ENCODE data around the gene ZNF229. TPM values are rescaled to one million over a fixed set of nuclear protein-coding genes. Genes with fewer than 3 reads are reported as not detected.

ZNF229 gene
- total RNA-seq, 4 donors from 2014 or later = 13.3 to 22.9 (median 17.8) TPM

DNA sequence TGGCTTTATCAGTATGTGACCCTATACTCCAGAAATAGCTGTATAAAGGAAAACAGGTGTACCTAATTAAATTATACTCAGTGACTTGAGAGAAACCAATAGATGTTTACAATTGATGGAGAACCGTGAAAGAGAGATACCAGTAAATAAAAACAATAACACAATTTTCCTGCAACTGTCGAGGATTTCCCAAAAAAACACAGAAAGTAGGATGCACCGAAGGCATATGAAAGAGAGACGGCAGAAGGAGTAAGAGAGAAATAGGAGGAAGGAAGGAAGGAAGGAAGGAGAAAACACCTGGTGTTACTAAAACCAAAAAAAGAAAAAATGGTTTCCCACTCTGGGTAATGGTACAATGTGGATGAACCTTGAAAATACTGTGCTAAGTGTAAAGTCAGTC, 6.8 kb upstream of the ZNF229 start:
- intact Hi-C loops (cut with DNase I) = no loop called here
- Histone ChIP-seq H3K36me3 (no peaks in the 10 kb centered on the region), H3K4me1 (no peaks in the 10 kb centered on the region), H3K9me3 (no peaks in the 10 kb centered on the region), H3K27ac (no peak overlapping the region), H3K4me3 (replicated peaks in 1 of 3) (no peak overlapping the region), H3K27me3 (no peaks in the 10 kb centered on the region)
- 73 to 84% methylated on average over 4 of the region's 4 CpGs for WGBS, 2 donors
- no peak for DNase-seq
- no peak for TF ChIP-seq POLR2A (IDR thresholded peaks at IDR 0.05)
- TF ChIP-seq, protein P1, sequence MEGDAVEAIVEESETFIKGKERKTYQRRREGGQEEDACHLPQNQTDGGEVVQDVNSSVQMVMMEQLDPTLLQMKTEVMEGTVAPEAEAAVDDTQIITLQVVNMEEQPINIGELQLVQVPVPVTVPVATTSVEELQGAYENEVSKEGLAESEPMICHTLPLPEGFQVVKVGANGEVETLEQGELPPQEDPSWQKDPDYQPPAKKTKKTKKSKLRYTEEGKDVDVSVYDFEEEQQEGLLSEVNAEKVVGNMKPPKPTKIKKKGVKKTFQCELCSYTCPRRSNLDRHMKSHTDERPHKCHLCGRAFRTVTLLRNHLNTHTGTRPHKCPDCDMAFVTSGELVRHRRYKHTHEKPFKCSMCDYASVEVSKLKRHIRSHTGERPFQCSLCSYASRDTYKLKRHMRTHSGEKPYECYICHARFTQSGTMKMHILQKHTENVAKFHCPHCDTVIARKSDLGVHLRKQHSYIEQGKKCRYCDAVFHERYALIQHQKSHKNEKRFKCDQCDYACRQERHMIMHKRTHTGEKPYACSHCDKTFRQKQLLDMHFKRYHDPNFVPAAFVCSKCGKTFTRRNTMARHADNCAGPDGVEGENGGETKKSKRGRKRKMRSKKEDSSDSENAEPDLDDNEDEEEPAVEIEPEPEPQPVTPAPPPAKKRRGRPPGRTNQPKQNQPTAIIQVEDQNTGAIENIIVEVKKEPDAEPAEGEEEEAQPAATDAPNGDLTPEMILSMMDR (IDR thresholded peaks at IDR 0.05) = no peak

DNA sequence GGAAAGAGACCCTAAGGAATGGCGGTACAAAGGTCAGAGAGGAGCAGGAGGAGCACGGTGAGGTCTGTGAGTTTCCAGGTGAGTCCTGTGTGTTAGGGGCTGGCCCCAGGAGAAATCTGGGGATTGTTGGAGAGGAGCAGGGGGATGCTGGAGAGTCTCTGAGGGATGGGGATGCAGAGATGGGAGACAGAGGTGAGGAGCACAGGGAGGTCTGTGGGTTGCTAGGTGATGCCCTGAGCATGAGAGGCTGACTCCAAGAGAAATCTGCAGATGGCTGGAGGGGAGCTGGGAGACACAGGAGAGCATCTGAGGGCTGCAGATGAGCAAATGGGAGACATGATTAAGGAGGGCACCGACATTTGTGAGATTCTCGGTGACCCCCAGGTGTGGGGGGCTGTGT, 4.1 kb upstream of the ZNF229 start:
- H3K9me3 ChIP-seq = no peaks in the 10 kb centered on the region
- H3K4me3 ChIP-seq (replicated peaks in 1 of 3) = no peak overlapping the region
- H3K27ac ChIP-seq = no peak overlapping the region
- H3K27me3 ChIP-seq = no peaks in the 10 kb centered on the region
- WGBS, 2 donors = 84 to 92% methylated on average over 4 of the region's 4 CpGs
- no peak for DNase-seq
- peaks cover 6 to 9% of the 10 kb centered on the region in 2 donors for H3K4me1 ChIP-seq
- H3K36me3 ChIP-seq = no peaks in the 10 kb centered on the region
- intact Hi-C loops (cut with DNase I) = no loop called here
- TF ChIP-seq, protein P1 (IDR thresholded peaks at IDR 0.05) = no peak
- TF ChIP-seq POLR2A (IDR thresholded peaks at IDR 0.05) = no peak

DNA sequence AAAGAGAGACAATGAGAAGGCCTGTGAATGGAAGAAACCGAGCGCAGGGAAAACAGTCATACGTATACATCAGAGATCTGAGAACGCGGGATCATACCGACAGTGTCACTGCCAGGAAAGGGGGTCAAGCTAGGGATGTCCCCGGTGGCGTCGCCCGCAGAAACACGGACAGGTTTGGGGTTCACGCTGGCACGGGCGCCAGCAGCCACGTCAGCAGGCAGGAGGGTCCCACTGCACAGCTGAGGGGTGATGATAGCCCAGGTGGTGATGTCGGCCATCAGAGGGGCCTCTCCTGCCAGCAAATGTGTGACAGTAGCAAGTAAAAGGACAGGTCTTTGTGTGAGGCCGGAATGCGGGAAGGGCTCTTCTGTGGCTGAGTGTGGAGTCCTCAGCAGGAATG, 3.4 kb upstream of the ZNF229 start:
- no peak for DNase-seq
- H3K27me3 ChIP-seq = no peaks in the 10 kb centered on the region
- H3K36me3 ChIP-seq = no peaks in the 10 kb centered on the region
- H3K4me1 ChIP-seq = peaks cover 9 to 10% of the 10 kb centered on the region in 2 donors
- no peak overlapping the region for H3K4me3 ChIP-seq (replicated peaks in 1 of 3)
- no peaks in the 10 kb centered on the region for H3K9me3 ChIP-seq
- no peak overlapping the region for H3K27ac ChIP-seq
- 86 to 93% methylated on average over 18 of the region's 18 CpGs for WGBS, 2 donors
- intact Hi-C loops (cut with DNase I) = no loop called here
- TF ChIP-seq POLR2A (IDR thresholded peaks at IDR 0.05) = no peak
- TF ChIP-seq, protein P1 (IDR thresholded peaks at IDR 0.05) = no peak

DNA sequence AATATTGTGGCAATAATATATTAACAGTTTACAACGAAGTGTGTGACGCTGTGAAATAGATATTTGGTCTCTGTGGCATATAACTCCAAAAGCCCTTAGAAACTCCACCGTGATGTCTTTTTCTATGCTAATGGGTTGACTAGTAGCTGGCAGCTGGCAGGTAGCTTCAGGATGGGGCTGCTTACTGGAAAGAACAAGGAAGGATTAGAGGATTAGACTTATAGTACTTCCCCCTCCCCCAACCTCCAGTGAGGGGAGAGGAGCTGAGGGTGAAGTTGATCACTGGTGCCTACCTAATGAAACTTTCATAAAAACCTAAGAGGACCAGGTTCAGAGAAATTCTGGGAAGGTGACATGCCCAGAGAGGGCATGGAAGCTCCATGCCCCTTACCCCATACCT, 9.8 kb downstream of the ZNF229 start:
- WGBS, 2 donors = 82 to 93% methylated on average over 3 of the region's 3 CpGs
- no peaks in the 10 kb centered on the region for H3K4me1 ChIP-seq
- no peaks in the 10 kb centered on the region for H3K9me3 ChIP-seq
- peaks cover 0 to 21% of the 10 kb centered on the region in 2 donors for H3K36me3 ChIP-seq
- intact Hi-C loops (cut with DNase I) = no loop called here
- H3K27ac ChIP-seq = no peak overlapping the region
- no peak for DNase-seq
- H3K4me3 ChIP-seq (replicated peaks in 1 of 3) = no peak overlapping the region
- TF ChIP-seq, protein P1 (IDR thresholded peaks at IDR 0.05) = no peak
- no peak for TF ChIP-seq POLR2A (IDR thresholded peaks at IDR 0.05)
- H3K27me3 ChIP-seq = no peaks in the 10 kb centered on the region

DNA sequence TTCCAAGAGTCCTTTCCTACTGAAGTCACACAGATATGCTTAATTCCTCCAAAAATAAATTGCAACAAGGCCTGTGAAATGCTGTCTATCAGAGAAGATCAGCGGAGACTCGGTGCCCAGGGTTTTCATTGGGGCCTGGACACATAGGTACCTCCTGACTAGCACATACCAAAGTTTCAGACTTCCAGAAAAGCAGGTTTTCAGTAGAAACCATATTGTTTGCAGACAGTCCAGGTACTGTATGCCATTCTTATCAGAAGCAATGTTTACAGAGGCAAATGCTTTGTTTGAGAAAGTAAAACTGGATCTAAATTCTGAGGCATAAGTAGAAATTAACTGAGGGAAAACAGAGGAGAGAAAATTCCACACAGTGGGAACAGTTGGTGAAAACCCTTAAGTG, 12.8 kb downstream of the ZNF229 start:
- Histone ChIP-seq H3K27ac (no peak overlapping the region), H3K4me3 (replicated peaks in 1 of 3) (no peak overlapping the region), H3K4me1 (no peaks in the 10 kb centered on the region), H3K36me3 (peaks cover 14 to 24% of the 10 kb centered on the region in 2 donors), H3K9me3 (no peaks in the 10 kb centered on the region), H3K27me3 (no peaks in the 10 kb centered on the region)
- TF ChIP-seq, protein P1 (IDR thresholded peaks at IDR 0.05) = no peak
- no peak for TF ChIP-seq POLR2A (IDR thresholded peaks at IDR 0.05)
- DNase-seq = no peak
- intact Hi-C loops (cut with DNase I) = no loop called here
- 93 to 95% methylated on average over 2 of the region's 2 CpGs for WGBS, 2 donors
